ENCODE results near the gene PIK3CD. TPM values are rescaled to one million over a fixed set of nuclear protein-coding genes. Genes with fewer than 3 reads are reported as not detected.

The PIK3CD gene
- total and polyA plus RNA-seq, 2 of the 8 experiments (the other 6 are each of a cell fraction or from before 2014, with no cell fraction given), result 20.6 to 24.1 TPM

DNA sequence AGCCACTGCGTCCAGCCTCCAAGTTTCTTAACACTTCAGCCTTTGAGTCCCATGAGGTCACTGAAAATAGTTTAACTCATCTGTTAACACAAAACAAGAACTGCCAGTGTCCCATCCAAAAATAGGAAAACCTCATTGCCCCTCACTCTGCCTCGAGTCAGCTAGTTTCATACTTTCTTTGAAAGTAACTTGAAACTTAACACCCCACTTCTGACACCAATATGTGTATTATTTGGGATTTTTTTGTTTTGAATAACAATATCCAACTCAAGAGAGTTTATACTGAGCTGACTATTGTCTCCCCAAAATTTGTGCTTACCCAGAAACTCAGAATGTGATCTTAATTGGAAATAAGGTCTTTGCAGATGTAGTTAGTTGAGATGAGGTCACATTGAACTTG is 16.9 kb upstream of the PIK3CD start (continued):
- TF ChIP-seq PHF8 (conservative IDR thresholded peaks at IDR 0.05; ENCODE audit: low read depth, low read length) (no peak), JUND (IDR thresholded peaks at IDR 0.05; ENCODE audit: low read length) (no peak), RFX5 (IDR thresholded peaks at IDR 0.05; ENCODE audit: borderline replicate concordance, low read depth, low read length) (no peak), ZNF274 (IDR thresholded peaks at IDR 0.05; ENCODE audit: borderline replicate concordance, extremely low read depth, low read length) (no peak), MAFK (IDR thresholded peaks at IDR 0.05; ENCODE audit: low read depth, low read length) (no peak)

All from H1 (cell line).